H1 (cell line): ENCODE data around the gene TTYH2. TPM values are rescaled to one million over a fixed set of nuclear protein-coding genes. Genes with fewer than 3 reads are reported as not detected.

Source experiments
- CTCF ChIA-PET: fragments of 300-600 bp; sonication (Branson Sonifier 250); formaldehyde crosslinking; loops from one replicate; lab custom pipeline; 2021; ENCODE audit not compliant: partially characterized antibody; lab: Charles Lee
- POLR2A ChIA-PET: fragments of 300-600 bp; sonication (Branson Sonifier 250); formaldehyde crosslinking; loops from one replicate; lab custom pipeline; 2021; ENCODE audit warnings: inconsistent platforms; ENCODE audit not compliant: partially characterized antibody; lab: Charles Lee
- DNase-seq, 2 experiments: peaks; one replicate each; pipeline versions ENCODE4 v3.0.0 to v3.0.0-alpha.2; 2010 to 2022; ENCODE audit warnings: low spot score in 2 of 2, low read depth in 1 of 2, mixed read lengths in 1 of 2
- FAIRE-seq: peaks from 2 replicates; lab custom pipeline; 2011; peaks lifted over from hg19 to GRCh38; lab: Jason Lieb, UNC
- H2AFZ ChIP-seq: 2 replicates; pipeline ENCODE4 v1.8.1; 2012; ENCODE audit warnings: low read length, inconsistent platforms
- H2AK5ac ChIP-seq: 2 replicates; pipeline ENCODE4 v1.6.1; 2013; ENCODE audit warnings: low read depth, low read length
- H2BK120ac ChIP-seq: replicated peaks from 2 replicates; pipeline ENCODE3; 2013; ENCODE audit warnings: low read depth, low read length, inconsistent platforms
- H2BK12ac ChIP-seq: 2 replicates; pipeline ENCODE4 v1.6.1; 2013; ENCODE audit warnings: low read depth, low read length
- H2BK15ac ChIP-seq: 2 replicates; pipeline ENCODE4 v1.6.1; 2013; ENCODE audit warnings: low read length
- H2BK20ac ChIP-seq: 2 replicates; pipeline ENCODE4 v1.6.1; 2013; ENCODE audit warnings: low read length
- H2BK5ac ChIP-seq: 2 replicates; pipeline ENCODE4 v1.6.1; 2013; ENCODE audit warnings: low read depth, low read length
- H3K14ac ChIP-seq: 2 replicates; pipeline ENCODE4 v1.6.1; 2013; ENCODE audit warnings: inconsistent platforms; ENCODE audit not compliant: insufficient read length
- H3K18ac ChIP-seq: 2 replicates; pipeline ENCODE4 v1.6.1; 2013; ENCODE audit warnings: low read length; ENCODE audit errors: extremely low read depth
- H3K23ac ChIP-seq: 2 replicates; pipeline ENCODE4 v1.6.1; 2013; ENCODE audit warnings: inconsistent platforms; ENCODE audit not compliant: insufficient read length
- H3K23me2 ChIP-seq: 2 replicates; pipeline ENCODE4 v1.6.1; 2013; ENCODE audit warnings: low read depth, low read length
- H3K27ac ChIP-seq: 2 replicates; pipeline ENCODE4 v1.6.1; 2011; ENCODE audit warnings: low read depth, low read length, inconsistent platforms
- H3K27me3 ChIP-seq, 4 experiments: replicated peaks in 1 of 4; 1 replicate in 1 of 4; 2 replicates in 3 of 4; pipeline versions ENCODE4 v1.6.1 to v1.8.1; 2011 to 2013; ENCODE audit warnings: low read length in 3 of 4, mild to moderate bottlenecking in 3 of 4, inconsistent platforms in 2 of 4, mixed read lengths in 2 of 4, moderate library complexity in 1 of 4; ENCODE audit not compliant: control insufficient read depth in 3 of 4, insufficient read depth in 3 of 4; ENCODE audit errors: extremely low read depth in 1 of 4
- H3K36me3 ChIP-seq, 4 experiments: 2 replicates each; pipeline versions ENCODE4 v1.6.1 to v1.8.1; 2011 to 2013; ENCODE audit warnings: mild to moderate bottlenecking in 4 of 4, low read length in 3 of 4, moderate library complexity in 2 of 4, control low read depth in 1 of 4, inconsistent platforms in 1 of 4; ENCODE audit not compliant: insufficient read depth in 4 of 4, control insufficient read depth in 2 of 4
- H3K4ac ChIP-seq: replicated peaks from 2 replicates; pipeline ENCODE3; 2013; ENCODE audit warnings: low read length, low read depth, mixed read lengths, inconsistent platforms; ENCODE audit not compliant: insufficient read length
- H3K4me1 ChIP-seq, 4 experiments: replicated peaks in 1 of 4; 1 replicate in 1 of 4; 2 replicates in 3 of 4; pipeline versions ENCODE4 v1.6.1 to v1.8.1; 2011 to 2013; ENCODE audit warnings: low read length in 3 of 4, inconsistent platforms in 2 of 4, mixed read lengths in 1 of 4; ENCODE audit not compliant: insufficient read depth in 4 of 4, control insufficient read depth in 3 of 4
- H3K4me2 ChIP-seq, 2 experiments: 2 replicates each; pipeline versions ENCODE4 v1.6.1 to v1.8.1; 2011 to 2013; ENCODE audit warnings: low read depth in 2 of 2, low read length in 2 of 2, control low read depth in 1 of 2, inconsistent platforms in 1 of 2, mild to moderate bottlenecking in 1 of 2; ENCODE audit not compliant: insufficient read depth in 1 of 2
- H3K4me3 ChIP-seq, 4 experiments: fragments of 200-600, 300-600 bp in 1 of 4; sonication (generic), shearing (Covaris generic), sonication (Bioruptor Twin) in 1 of 4; 2 replicates each; pipeline versions ENCODE4 v1.5.1 to v1.8.1; 2011 to 2016; ENCODE audit warnings: low read length in 4 of 4, low read depth in 3 of 4, control low read depth in 2 of 4, inconsistent platforms in 2 of 4, mild to moderate bottlenecking in 2 of 4, mixed read lengths in 1 of 4, moderate library complexity in 1 of 4; ENCODE audit not compliant: insufficient read depth in 2 of 4; ENCODE audit errors: extremely low read depth in 1 of 4
- H3K56ac ChIP-seq: replicated peaks from 2 replicates; pipeline ENCODE3; 2013; ENCODE audit warnings: low read depth, mild to moderate bottlenecking, mixed read lengths, low read length, inconsistent platforms; ENCODE audit not compliant: insufficient read length
- H3K79me1 ChIP-seq: 2 replicates; pipeline ENCODE4 v1.6.1; 2013; ENCODE audit warnings: low read depth, low read length, control low read depth
- H3K79me2 ChIP-seq, 2 experiments: 2 replicates each; pipeline versions ENCODE4 v1.6.1 to v1.8.1; 2012 to 2013; ENCODE audit warnings: low read length in 2 of 2, mild to moderate bottlenecking in 2 of 2, inconsistent platforms in 1 of 2; ENCODE audit not compliant: insufficient read depth in 2 of 2, control insufficient read depth in 1 of 2
- H3K9ac ChIP-seq, 4 experiments: replicated peaks in 1 of 4; 1 replicate in 1 of 4; 2 replicates in 3 of 4; pipeline versions ENCODE4 v1.6.1 to v1.8.1; 2011 to 2013; ENCODE audit warnings: low read depth in 3 of 4, low read length in 3 of 4, control low read depth in 2 of 4, mild to moderate bottlenecking in 2 of 4, moderate library complexity in 2 of 4, inconsistent platforms in 1 of 4; ENCODE audit errors: extremely low read depth in 1 of 4
- H3K9me3 ChIP-seq, 2 experiments: 2 replicates each; pipeline versions ENCODE4 v1.6.1 to v1.8.1; 2012 to 2013; ENCODE audit warnings: mild to moderate bottlenecking in 2 of 2, moderate library complexity in 2 of 2, control low read depth in 1 of 2, inconsistent platforms in 1 of 2, low read depth in 1 of 2, low read length in 1 of 2, mixed read lengths in 1 of 2; ENCODE audit not compliant: insufficient read depth in 2 of 2
- H4K20me1 ChIP-seq, 2 experiments: replicated peaks in 1 of 2; 2 replicates each; pipeline versions ENCODE3 to v1.8.1; 2011 to 2013; ENCODE audit warnings: inconsistent platforms in 2 of 2, low read length in 2 of 2, mild to moderate bottlenecking in 1 of 2; ENCODE audit not compliant: insufficient read depth in 2 of 2, control insufficient read depth in 1 of 2
- H4K5ac ChIP-seq: 2 replicates; pipeline ENCODE4 v1.6.1; 2013; ENCODE audit warnings: low read length, low read depth, mixed read lengths, inconsistent platforms; ENCODE audit not compliant: insufficient read length
- H4K8ac ChIP-seq: 2 replicates; pipeline ENCODE4 v1.8.0; 2013; ENCODE audit warnings: mild to moderate bottlenecking, moderate library complexity, low read length, inconsistent platforms; ENCODE audit not compliant: insufficient read depth; ENCODE audit errors: extremely low read depth
- H4K91ac ChIP-seq: replicated peaks from 2 replicates; pipeline ENCODE3; 2013; ENCODE audit warnings: low read length, mixed read lengths, inconsistent platforms; ENCODE audit not compliant: insufficient read length
- BACH1 ChIP-seq: IDR thresholded peaks from 2 replicates; pipeline ENCODE4 v1.6.1; 2012; ENCODE audit warnings: low read length, improper control_type of control experiment
- KDM4A ChIP-seq: IDR thresholded peaks from one replicate; pipeline ENCODE4 v1.7.1; 2012; ENCODE audit warnings: low read depth, mild to moderate bottlenecking, moderate library complexity, low read length, inconsistent platforms; ENCODE audit not compliant: severe bottlenecking
- KDM5A ChIP-seq: fragments of 200-600 bp; IDR thresholded peaks from 2 replicates; pipeline ENCODE4 v1.7.1; 2012; ENCODE audit warnings: mild to moderate bottlenecking, low read length, inconsistent platforms, mixed read lengths
- POLR2AphosphoS5 ChIP-seq: IDR thresholded peaks from 2 replicates; pipeline ENCODE4 v1.6.1; 2011; ENCODE audit warnings: low read depth, low read length
- SIRT6 ChIP-seq: IDR thresholded peaks from one replicate; pipeline ENCODE4 v1.7.1; 2012; ENCODE audit warnings: low read length, inconsistent platforms
- SUZ12 ChIP-seq: fragments of 200-600 bp; sonication (generic); IDR thresholded peaks from 2 replicates; pipeline ENCODE4 v1.6.1; 2012; ENCODE audit warnings: mild to moderate bottlenecking, inconsistent platforms, low read length, moderate library complexity, mixed read lengths
- WGBS, 2 experiments: shearing (Covaris generic) in 1 of 2; methylation state at CpG; one replicate each; pipeline versions ENCODE4 v1.1.6 to v1.1.7; 2013 to 2015; ENCODE audit warnings: low lambda C conversion rate in 2 of 2, mixed read lengths in 2 of 2, inconsistent platforms in 1 of 2, low coverage in 1 of 2, missing lambda C conversion rate in 1 of 2; ENCODE audit not compliant: insufficient replicate concordance in 2 of 2, insufficient coverage in 1 of 2, insufficient read length in 1 of 2; ENCODE audit errors: extremely low coverage in 1 of 2, missing lambda C conversion rate in 1 of 2; 5-methylcytosine and 5-hydroxymethylcytosine counted together
- polyA plus RNA-seq, 7 experiments: library from polyadenylated mRNA; depleted of rRNA in 3 of 7; stranded (reverse) in 5 of 7; unstranded in 2 of 7; fragments of >200 nt in 5 of 7; fragments of 200-250 nt in 2 of 7; gene quantifications; 1 replicate in 5 of 7; 2 replicates in 1 of 7; 4 replicates in 1 of 7; pipeline versions ENCODE4 v1.2.1 to v1.2.3, GENCODE V29; 2011 to 2013; ENCODE audit warnings: missing spikeins in 2 of 7, mixed read lengths in 2 of 7
- total RNA-seq: library from RNA; stranded (reverse); fragmentation: NEBNext Ultra II Directional; extraction: Animal tissue kit (Norgen Biotek cat#: 25700); gene quantifications from 2 replicates; pipeline ENCODE4 v1.2.1, GENCODE V29; 2021
- TF ChIP-seq, protein P1 (sequence below): IDR thresholded peaks from 2 replicates; pipeline ENCODE4 v1.6.1; 2011; ENCODE audit warnings: low read length, improper control_type of control experiment

The TTYH2 gene
- total and polyA plus RNA-seq, 2 of the 8 experiments (the other 6 are each of a cell fraction or from before 2014, with no cell fraction given), result 3.2 to 9.2 TPM

GRCh38 chr17:74268558-74268957, 55.2 kb downstream of the TTYH2 start:
- Histone ChIP-seq H4K8ac (no peak overlapping the region), H3K4me3 (no peak overlapping the region), H2AFZ (no peak overlapping the region), H2BK15ac (no peak overlapping the region), H3K4me2 (no peak overlapping the region), H2BK5ac (no peak overlapping the region), H3K23me2 (no peaks in the 10 kb centered on the region), H3K56ac (no peak overlapping the region), H3K4me1 (peaks cover 0 to 2% (median 0%) of the 10 kb centered on the region in 4 experiments; a peak in 2 of 7 replicates), H3K36me3 (no peaks in the 10 kb centered on the region), H3K27ac (no peak overlapping the region), H4K20me1 (no peaks in the 10 kb centered on the region), H4K91ac (no peak overlapping the region), H3K79me2 (no peaks in the 10 kb centered on the region), H4K5ac (no peak overlapping the region), H3K4ac (no peak overlapping the region), H3K27me3 (no peaks in the 10 kb centered on the region; a peak in 1 of 7 replicates), H2BK20ac (no peak overlapping the region), H3K9ac (no peak overlapping the region), H2BK12ac (no peak overlapping the region), H3K23ac (no peak overlapping the region), H2BK120ac (no peak overlapping the region), H3K79me1 (no peaks in the 10 kb centered on the region), H2AK5ac (no peak overlapping the region), H3K14ac (no peak overlapping the region), H3K9me3 (no peaks in the 10 kb centered on the region), H3K18ac (no peak overlapping the region)
- WGBS, 2 experiments, result 85% methylated on average over 8 of the region's 8 CpGs; no CpG with 5 or more reads in 1 of the 2 experiments
- POLR2A ChIA-PET, result interaction anchor here (1.0 kb wide), 2 partner anchors 62 to 64 kb away, joined by 3 read pairs; no protein-coding TSS in a partner anchor
- CTCF ChIA-PET, result interaction anchor here (0.6 to 1.1 kb wide), 2 partner anchors 42 to 1287 kb away, joined by 3 to 4 read pairs; no protein-coding TSS in a partner anchor
- DNase-seq, result no peak
- no peak for FAIRE-seq
- TF ChIP-seq POLR2AphosphoS5, result no peak
- no peak for TF ChIP-seq KDM4A
- TF ChIP-seq, protein P1, sequence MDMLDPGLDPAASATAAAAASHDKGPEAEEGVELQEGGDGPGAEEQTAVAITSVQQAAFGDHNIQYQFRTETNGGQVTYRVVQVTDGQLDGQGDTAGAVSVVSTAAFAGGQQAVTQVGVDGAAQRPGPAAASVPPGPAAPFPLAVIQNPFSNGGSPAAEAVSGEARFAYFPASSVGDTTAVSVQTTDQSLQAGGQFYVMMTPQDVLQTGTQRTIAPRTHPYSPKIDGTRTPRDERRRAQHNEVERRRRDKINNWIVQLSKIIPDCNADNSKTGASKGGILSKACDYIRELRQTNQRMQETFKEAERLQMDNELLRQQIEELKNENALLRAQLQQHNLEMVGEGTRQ, result no peak
- no peak for TF ChIP-seq SIRT6
- no peak for TF ChIP-seq SUZ12
- TF ChIP-seq BACH1, result no peak
- no peak for TF ChIP-seq KDM5A
